GDM1 (cell line): ENCODE data around the gene ALOXE3.
"Not testable (repeated sequence)": the region's sequence is repeated elsewhere in the genome, so short reads cannot be mapped to it uniquely, and the experiment has no call there.

Experiments used
- DNase-seq: peaks from one replicate; lab custom pipeline; 2025; lab: John Stamatoyannopoulos, UW

ALOXE3 gene

DNA sequence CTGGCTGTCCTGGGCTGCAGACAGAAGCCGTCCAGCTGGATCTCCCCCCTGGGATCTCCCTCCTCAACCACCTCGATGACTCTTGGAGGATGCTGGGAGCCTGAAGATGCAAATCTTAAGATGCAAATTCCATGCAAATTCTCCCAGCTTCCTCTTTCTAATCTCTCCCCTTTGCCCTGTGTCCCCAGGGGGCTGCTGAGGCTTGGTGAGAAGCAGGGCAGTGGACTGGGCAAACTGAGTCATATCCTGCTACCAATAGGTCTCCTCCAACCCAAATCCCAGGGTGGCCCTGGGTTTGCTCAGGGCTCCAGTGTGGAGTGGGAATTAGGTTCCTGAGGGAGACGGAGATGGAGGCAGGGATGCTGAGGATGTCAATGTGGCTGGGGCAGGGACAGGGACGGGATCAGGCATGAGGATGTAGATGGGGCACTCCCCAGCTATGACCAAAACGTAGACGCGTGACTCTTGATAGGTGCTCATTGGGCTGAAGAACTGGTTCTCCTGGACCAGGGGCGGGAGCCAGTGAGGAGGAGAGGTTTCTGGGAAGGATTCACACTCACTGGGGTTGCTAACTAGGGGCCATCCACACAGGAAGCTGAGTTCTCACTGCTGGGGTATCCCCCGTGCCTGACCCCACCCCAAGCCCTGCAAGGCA, 27.2 kb downstream of the ALOXE3 start:
- no peak for DNase-seq

- no peak for DNase-seq
Observed at GRCh38 chr17:8089728-8090127, 28.6 kb downstream of the ALOXE3 start.

DNA sequence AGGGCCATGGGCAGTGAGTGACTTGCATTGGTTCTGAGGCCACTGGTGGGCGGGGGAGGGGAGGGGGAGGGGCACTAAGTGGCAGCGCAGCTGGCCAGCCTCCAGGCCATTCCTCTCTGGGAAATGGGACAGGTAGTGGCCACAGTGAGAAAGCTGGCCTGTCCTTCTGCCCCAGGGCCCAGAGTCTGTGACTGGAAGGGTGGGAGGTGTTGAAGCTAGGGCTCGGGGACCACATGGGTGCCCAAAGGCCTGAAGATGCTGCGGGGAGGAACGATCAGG, 30.4 kb downstream of the ALOXE3 start:
- DNase-seq = no peak

GRCh38 chr17:8087075-8087951, 31.0 kb downstream of the ALOXE3 start, which contains the start of gene ALOX12B:
Gene ALOX12B (minus strand): TSS chr17:8087716. CDS start chr17:8087442, 274 bp downstream.
- no peak for DNase-seq

GRCh38 chr17:8084250-8084649, 34.1 kb downstream of the ALOXE3 start:
- no peak for DNase-seq

DNA sequence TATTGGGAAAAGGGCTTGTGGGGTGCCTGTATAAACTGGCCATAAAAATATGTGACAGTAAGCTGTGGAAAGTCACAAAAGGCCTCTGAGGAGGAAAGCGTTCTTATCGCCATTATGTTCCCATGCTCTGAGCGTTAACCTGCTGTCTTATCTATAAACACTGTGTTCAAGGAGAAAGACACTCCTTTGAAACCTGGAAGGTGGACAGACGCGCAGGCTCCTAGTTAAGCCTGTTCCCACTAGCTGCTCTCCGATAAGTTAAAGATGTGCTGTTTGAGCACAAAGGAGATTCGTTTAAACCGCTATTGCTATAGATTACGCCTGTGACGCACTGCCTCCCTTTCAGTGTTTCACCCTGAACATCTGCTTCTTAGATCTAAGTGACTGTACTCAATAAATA, 36.0 kb downstream of the ALOXE3 start:
- no peak for DNase-seq

DNA sequence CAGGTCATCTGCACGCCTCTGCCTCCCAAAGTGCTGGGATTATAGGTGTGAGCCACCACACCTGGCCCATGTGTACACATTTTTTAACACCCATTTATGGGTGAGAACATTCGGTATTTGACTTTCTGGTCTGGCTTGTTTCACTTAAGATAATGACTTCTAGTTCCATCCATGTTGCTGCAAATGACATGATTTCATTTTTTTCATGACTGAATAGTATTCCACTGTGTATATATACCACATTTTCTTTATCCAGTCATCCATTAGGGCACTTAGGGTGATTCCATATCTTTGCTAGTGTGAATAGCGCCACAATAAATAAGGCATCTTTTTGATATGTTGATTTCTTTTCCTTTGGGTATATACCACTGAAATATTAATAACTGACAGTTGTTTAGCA, 36.4 kb downstream of the ALOXE3 start:
- no peak for DNase-seq

- DNase-seq = no peak
Observed at GRCh38 chr17:8080799-8081219, 37.5 kb downstream of the ALOXE3 start.

GRCh38 chr17:8080208-8080798, 38.0 kb downstream of the ALOXE3 start:
- no peak for DNase-seq

DNA sequence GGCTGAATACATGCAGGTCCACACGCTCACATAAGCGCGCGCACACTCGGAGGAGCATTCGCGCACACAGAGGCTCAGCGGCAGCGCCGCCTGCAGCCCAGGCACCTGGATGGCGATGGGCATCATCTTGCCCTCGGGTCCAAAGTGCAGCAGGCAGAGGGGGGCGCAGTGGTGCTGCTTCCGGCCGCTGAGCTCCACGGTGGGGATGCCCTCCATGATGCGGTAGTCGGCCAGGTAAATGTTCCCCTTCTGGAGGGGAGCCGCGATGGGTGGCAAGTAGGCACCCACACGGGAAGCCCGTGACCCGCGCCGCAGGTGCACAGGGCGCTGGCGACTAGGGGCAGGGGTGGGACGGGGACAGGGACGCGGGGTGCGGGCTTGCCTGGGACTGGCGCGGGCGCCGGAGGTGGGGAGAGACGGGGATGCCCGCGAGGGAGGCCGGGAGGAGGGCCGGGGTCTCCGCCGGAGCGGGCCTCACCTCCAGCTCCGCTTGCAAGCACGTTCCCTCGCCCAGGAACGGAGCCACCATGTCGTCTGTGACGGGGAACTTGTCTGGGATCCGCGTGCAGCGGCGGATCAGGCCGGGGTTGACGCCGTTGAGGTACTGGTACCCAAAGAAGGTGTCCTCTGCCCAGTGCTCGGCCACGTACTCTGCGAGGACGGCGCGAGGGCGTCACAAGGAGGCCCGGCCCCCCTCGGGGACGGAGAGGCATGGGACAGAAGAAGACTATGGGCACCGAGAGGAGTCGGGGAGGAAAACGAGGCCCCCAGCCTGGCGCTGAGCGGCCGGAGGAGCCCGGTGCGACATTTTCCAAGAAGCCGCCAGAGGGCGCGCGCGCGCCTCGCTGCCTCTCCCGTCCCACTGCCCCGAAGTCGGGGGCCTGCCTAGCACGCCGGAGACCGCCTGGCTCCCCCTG, 38.8 kb downstream of the ALOXE3 start:
- peak; percentile 64 for DNase-seq

DNA sequence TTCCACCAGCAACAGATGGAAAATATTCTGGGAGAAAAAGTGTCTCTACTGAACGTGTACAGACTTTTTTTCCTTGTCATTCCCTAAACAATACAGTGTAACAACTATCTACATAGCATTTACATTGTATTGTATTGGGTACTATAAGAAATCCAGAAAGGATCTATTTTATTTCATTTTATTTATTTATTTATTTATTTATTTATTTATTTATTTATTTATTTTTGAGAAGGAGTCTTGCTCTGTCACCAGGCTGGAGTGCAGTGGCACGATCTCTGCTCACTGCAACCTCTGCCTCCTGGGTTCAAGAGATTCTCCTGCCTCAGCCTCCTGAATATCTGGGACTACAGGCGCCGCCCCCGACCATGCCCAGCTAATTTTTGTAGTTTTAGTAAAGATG, 40.4 kb downstream of the ALOXE3 start:
- not testable (repeated sequence) for DNase-seq

DNA sequence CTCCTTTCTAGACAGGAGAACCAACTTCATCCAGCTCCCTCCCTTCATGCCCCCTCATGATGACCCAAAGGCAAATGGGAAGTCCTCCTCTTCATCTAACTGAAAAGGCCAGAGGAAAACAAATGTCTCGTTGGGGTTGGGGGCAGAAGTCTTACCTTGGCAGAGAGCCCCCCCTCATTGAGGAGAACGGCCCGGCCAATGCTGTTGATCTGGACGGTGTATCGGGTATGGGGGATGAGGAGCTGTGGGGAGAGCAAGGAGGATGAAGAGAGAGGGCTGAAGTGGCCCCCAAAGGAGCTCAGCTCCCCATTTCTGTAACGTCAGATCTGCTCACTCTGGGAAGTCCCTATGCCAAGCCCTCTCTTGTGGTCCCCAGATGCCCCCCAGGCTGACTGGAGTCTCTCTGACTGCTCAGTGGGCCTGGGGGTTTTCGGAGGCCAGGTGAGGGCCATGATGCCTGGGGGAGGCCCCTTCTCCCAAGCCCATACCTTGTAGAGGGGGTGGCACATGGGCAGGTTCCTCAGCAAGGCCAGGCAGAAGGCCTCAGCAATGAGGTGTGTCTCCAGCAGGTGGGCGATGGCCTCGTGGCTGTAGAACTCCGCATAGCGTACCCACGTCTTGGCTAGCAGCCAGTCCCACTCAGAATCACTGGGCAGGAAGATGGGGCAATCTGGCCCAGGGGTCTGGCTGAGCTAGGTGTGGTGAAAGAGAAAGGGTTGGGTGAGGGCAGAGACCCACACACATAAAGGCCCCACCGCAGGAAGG, 41.6 kb downstream of the ALOXE3 start:
- DNase-seq = no peak

DNA sequence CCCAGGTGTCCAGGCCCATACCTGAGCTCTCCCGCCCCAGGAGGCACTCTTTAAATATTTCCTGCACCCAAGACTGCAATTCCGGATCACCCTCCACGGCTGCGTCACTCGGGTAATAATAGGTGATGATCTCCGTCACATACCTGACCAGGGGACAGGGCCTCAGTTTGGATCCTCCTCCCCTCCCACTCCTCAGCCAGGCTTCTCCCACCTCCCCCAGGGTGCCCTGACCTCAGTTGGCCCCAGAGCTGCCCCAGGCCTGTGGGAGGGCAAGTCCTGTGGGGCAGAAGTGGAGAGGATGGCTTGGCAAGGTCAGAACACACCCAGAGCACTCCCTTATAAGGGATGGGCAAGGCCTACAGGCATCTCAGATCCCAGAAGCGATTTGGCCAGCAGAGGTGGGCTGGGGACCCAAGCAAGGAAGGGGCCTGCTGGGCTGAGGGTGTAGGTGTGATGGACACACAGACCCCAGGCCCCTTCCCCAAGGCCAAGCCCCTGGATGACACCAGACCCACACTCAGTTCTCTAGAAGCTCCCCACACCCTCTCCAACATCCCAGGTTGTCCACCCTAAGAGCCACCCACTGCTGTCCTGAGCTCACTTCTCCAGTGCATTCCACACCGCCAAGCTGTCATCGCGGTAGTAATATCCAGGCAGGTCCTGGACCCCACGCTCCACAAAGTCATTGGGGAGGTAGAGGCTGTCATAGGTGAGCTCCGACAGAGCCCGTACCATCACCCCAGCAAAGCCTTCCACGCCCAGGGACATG, 42.6 kb downstream of the ALOXE3 start:
- no peak for DNase-seq

DNA sequence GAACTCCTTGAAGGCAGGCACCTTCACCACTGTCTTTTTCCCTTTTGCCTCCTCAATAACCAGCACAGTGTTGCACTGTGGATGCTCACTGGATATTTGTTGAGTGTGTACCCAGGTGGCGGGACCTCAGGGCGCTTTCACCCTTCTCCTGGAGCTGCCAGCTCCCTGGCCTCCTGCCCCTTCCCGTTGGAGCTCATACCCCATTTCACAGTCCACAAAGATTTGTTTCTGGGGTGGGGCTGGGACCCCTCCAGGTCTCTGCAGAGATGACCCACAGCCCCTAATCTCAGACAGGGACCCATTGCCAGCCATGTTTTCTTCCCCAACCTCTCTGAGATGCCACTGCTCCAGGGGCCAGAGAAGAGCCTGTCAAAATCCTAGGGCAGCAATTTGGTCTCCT, 43.2 kb downstream of the ALOXE3 start:
- no peak for DNase-seq

DNA sequence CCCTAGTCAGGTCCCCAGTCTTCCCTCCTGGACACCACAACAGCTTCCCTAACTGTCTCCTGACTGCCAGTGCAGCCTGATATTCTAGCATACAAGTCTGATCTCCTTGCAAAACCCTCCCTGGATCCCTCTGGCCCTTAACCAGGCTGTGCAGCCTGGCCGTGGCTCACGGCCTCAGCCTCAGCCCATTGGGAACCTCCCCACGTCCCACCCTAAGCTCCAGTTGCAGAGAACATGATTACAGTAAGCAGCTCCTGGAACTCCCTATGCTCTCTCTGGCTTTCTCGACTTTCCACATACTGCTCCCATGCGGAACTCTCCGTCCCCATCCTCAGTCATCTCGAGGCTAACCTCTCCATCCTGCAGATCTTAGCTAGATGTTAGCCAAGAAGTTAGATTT, 43.8 kb downstream of the ALOXE3 start:
- no peak for DNase-seq

GRCh38 chr17:8073627-8074484, 44.5 kb downstream of the ALOXE3 start:
- DNase-seq = peak; percentile 25

- no peak for DNase-seq
Observed at GRCh38 chr17:8072729-8073461, 45.4 kb downstream of the ALOXE3 start.

DNA sequence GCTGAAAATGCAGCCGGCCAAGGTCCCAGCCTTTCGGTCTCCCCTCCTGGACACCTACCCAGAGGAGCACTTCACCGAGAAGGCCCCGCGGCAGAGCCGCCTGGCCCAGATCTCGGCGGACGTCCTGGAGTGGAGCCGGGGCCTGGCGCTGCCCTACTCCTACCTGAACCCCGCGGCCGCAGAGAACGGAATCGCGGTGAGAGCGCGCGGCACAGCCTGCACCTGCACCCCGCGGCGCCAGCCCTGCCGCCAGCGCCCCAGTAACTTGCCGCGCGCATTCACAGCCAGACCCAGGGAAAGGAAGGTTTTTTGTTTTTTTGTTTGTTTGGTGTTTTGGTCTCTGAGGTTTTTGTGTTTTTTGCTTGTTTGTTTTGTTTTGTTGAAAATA, 46.0 kb downstream of the ALOXE3 start:
- DNase-seq = no peak

GRCh38 chr17:8071496-8071895, 46.8 kb downstream of the ALOXE3 start:
- no peak for DNase-seq
